RWPE2 (cell line): ENCODE data around the gene CMSS1.

Source experiments
- ATAC-seq: fragments of 200-7000 bp; cut with Tn5 transposase; 3 replicates; pipeline ENCODE4 v1.9.1; 2021; ENCODE audit warnings: low read depth
- DNase-seq: peaks from one replicate; pipeline ENCODE4 v3.0.0-alpha.2; 2020; ENCODE audit warnings: low spot score
- H3K27ac ChIP-seq: fragments of 450-650 bp; 2 replicates; pipeline ENCODE4 v1.5.1; 2017; ENCODE audit warnings: mild to moderate bottlenecking; ENCODE audit not compliant: poor library complexity, severe bottlenecking
- H3K27me3 ChIP-seq: fragments of 250-450 bp; sonication (Bioruptor Pico); 2 replicates; pipeline ENCODE4 v1.5.1; 2021; ENCODE audit warnings: mild to moderate bottlenecking, moderate library complexity; ENCODE audit not compliant: insufficient read depth, poor library complexity, severe bottlenecking
- H3K36me3 ChIP-seq: fragments of 250-450 bp; sonication (Bioruptor Pico); 2 replicates; pipeline ENCODE4 v1.5.1; 2020; ENCODE audit warnings: low read depth, mild to moderate bottlenecking, moderate library complexity
- H3K4me1 ChIP-seq: fragments of 250-450 bp; sonication (Bioruptor Pico); 2 replicates; pipeline ENCODE4 v1.5.1; 2021; ENCODE audit warnings: mild to moderate bottlenecking, moderate library complexity; ENCODE audit not compliant: insufficient read depth, poor library complexity, severe bottlenecking
- H3K4me3 ChIP-seq: fragments of 250-450 bp; sonication (Bioruptor Pico); 2 replicates; pipeline ENCODE4 v1.5.1; 2021; ENCODE audit warnings: mild to moderate bottlenecking, moderate library complexity; ENCODE audit not compliant: severe bottlenecking
- H3K9me3 ChIP-seq: fragments of 250-450 bp; sonication (Bioruptor Pico); 2 replicates; pipeline ENCODE4 v1.5.1; 2021; ENCODE audit warnings: mild to moderate bottlenecking, moderate library complexity; ENCODE audit not compliant: severe bottlenecking
- CTCF ChIP-seq: fragments of 450-650 bp; IDR thresholded peaks from one replicate; pipeline ENCODE4 v1.5.1; 2017; ENCODE audit warnings: mild to moderate bottlenecking, moderate library complexity; ENCODE audit not compliant: poor library complexity, severe bottlenecking

The CMSS1 gene

GRCh38 chr3:99949956-99950670 is 132.5 kb downstream of the CMSS1 start:
- TF ChIP-seq CTCF = no peak
- DNase-seq (no peak), ATAC-seq (no peak)
- H3K36me3 ChIP-seq = no peaks in the 10 kb centered on the region
- H3K9me3 ChIP-seq = no peaks in the 10 kb centered on the region
- H3K27ac ChIP-seq = no peak overlapping the region
- H3K4me3 ChIP-seq = no peak overlapping the region
- no peaks in the 10 kb centered on the region for H3K27me3 ChIP-seq
- H3K4me1 ChIP-seq = no peaks in the 10 kb centered on the region

- no peak for DNase-seq
- Histone ChIP-seq H3K4me1 (no peaks in the 10 kb centered on the region), H3K27me3 (no peaks in the 10 kb centered on the region), H3K27ac (no peak overlapping the region), H3K9me3 (no peaks in the 10 kb centered on the region), H3K36me3 (no peaks in the 10 kb centered on the region), H3K4me3 (no peak overlapping the region)
- ATAC-seq = no peak
- TF ChIP-seq CTCF = no peak
Measured at GRCh38 chr3:99950921-99951320, 133.3 kb downstream of the CMSS1 start.

GRCh38 chr3:99951701-99952100 is 134.0 kb downstream of the CMSS1 start:
- Histone ChIP-seq H3K27me3 (no peaks in the 10 kb centered on the region), H3K4me1 (no peaks in the 10 kb centered on the region), H3K27ac (no peak overlapping the region), H3K36me3 (no peaks in the 10 kb centered on the region), H3K9me3 (no peaks in the 10 kb centered on the region), H3K4me3 (no peak overlapping the region)
- no peak for TF ChIP-seq CTCF
- DNase-seq (no peak), ATAC-seq (no peak)

GRCh38 chr3:99952306-99952705 is 134.6 kb downstream of the CMSS1 start:
- 0 out of 3 replicates have a peak, but pooled peaks have one; percentile 31 for ATAC-seq
- Histone ChIP-seq H3K27me3 (no peaks in the 10 kb centered on the region), H3K27ac (no peak overlapping the region)

More at GRCh38 chr3:99952306-99952705, 134.6 kb downstream of the CMSS1 start:
- Histone ChIP-seq H3K4me1 (no peaks in the 10 kb centered on the region), H3K9me3 (no peaks in the 10 kb centered on the region), H3K36me3 (no peaks in the 10 kb centered on the region), H3K4me3 (no peak overlapping the region)
- DNase-seq = no peak
- TF ChIP-seq CTCF = no peak
